ENCODE measurements around the gene SPOCK2.

- TF ChIP-seq CTCF (IDR thresholded peaks at IDR 0.05) = no peak
- no peak for TF ChIP-seq EP300 (IDR thresholded peaks at IDR 0.05)
These were observed 16.7 kb upstream of the SPOCK2 start for GRCh38 chr10:72105098-72105475.

Data from esophagus muscularis mucosa (tissue), 3 donors.